Esophagus muscularis mucosa (tissue), 3 donors: ENCODE measurements around the gene ZNF629.

Source experiments
- CTCF ChIP-seq, 3 experiments: fragments of 200-600 bp in 2 of 3; fragments of 450-650 bp in 1 of 3; sonication (generic) in 2 of 3; IDR thresholded peaks; one replicate each; pipeline ENCODE4 v1.5.1; 2017 to 2019; ENCODE audit warnings: antibody characterized with exemption in 3 of 3, mild to moderate bottlenecking in 2 of 3, moderate library complexity in 1 of 3
- POLR2AphosphoS5 ChIP-seq, 2 donors: sonication (generic); formaldehyde crosslinking; IDR thresholded peaks; one replicate each; pipeline ENCODE4 v1.6.1; 2017; ENCODE audit warnings: antibody characterized with exemption in 2 of 2

- no peak for TF ChIP-seq CTCF (IDR thresholded peaks at IDR 0.05)
- TF ChIP-seq POLR2AphosphoS5 (IDR thresholded peaks at IDR 0.05) = no peak
Measured at GRCh38 chr16:30785126-30786106, 1.6 kb downstream of the ZNF629 start.
